OCI-LY3 (cell line): ENCODE results near the gene OXA1L.

Experiments used
- CTCF ChIP-seq: fragments of 200-600, 300-600 bp; sonication (generic); IDR thresholded peaks from 2 replicates; pipeline ENCODE4 v1.5.1; 2014; ENCODE audit warnings: antibody characterized with exemption, low read length, low read depth
- EZH2phosphoT487 ChIP-seq: fragments of 200-600 bp; shearing (Covaris generic); IDR thresholded peaks from 2 replicates; pipeline ENCODE4 v1.6.1; 2018; ENCODE audit warnings: antibody characterized with exemption, mixed run types, low read depth

DNA sequence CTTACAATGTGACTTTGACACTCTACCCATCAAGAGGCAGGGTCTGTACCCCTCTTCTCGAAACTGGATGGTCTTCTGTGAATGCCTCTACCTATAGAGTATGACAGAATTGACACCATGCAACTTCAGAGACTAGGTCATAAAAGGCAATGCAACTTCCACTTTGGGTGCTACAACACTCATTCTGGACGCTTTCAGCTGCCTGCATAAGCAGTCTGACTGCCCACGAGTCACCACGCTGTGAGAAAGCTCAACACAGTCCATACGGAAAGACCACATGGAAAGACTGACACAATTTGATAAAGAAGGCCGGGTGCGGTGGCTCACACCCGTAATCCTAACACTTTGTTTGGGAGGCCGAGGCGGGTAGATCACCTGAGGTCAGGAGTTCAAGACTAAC is 33.9 kb downstream of the OXA1L start:
- no peak for TF ChIP-seq CTCF
- TF ChIP-seq EZH2phosphoT487, result no peak
